ENCODE results near the gene NXN. TPM values are rescaled to one million over a fixed set of nuclear protein-coding genes. Genes with fewer than 3 reads are reported as not detected.
A peak's percentile ranks its signal among the peaks of the same experiment; 100 is the strongest.
"Not testable (repeated sequence)": the region's sequence is repeated elsewhere in the genome, so short reads cannot be mapped to it uniquely, and the experiment has no call there.

NXN gene
- total RNA-seq, 1 donor from 2014 or later: 0.43 TPM

DNA sequence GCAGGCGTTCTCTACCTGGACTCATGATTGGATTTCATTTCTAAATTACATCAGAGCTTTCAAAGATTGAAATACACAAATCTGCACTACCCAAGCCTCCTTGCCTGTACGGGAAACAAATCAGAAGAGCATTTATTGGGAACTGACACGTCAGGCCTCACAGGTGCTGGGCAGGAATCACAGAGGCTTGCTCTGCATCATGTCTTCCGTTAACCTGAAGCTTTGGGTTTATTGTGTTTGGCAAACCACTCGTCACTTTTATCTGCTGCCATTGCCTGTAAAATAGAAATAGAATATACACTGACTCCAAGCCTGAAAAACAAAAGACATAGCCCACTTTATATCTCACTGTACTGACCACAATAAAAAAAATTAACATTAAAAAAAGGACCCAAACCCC, 219.6 kb downstream of the NXN start:
- no peak overlapping the region for H3K27ac Mint-ChIP-seq
- H3K27me3 Mint-ChIP-seq (ENCODE audit: low read depth): no peaks in the 10 kb centered on the region
- no peak for DNase-seq (ENCODE audit: low spot score)
- H3K9me3 Mint-ChIP-seq: no peaks in the 10 kb centered on the region
- intact Hi-C loops (cut with micrococcal nuclease): no loop called here
- H3K36me3 Mint-ChIP-seq (ENCODE audit: low read depth): peaks cover 65% of the 10 kb centered on the region
- H3K4me1 Mint-ChIP-seq (ENCODE audit: low read depth): no peaks in the 10 kb centered on the region
- H3K4me3 Mint-ChIP-seq (ENCODE audit: low read depth): no peak overlapping the region

DNA sequence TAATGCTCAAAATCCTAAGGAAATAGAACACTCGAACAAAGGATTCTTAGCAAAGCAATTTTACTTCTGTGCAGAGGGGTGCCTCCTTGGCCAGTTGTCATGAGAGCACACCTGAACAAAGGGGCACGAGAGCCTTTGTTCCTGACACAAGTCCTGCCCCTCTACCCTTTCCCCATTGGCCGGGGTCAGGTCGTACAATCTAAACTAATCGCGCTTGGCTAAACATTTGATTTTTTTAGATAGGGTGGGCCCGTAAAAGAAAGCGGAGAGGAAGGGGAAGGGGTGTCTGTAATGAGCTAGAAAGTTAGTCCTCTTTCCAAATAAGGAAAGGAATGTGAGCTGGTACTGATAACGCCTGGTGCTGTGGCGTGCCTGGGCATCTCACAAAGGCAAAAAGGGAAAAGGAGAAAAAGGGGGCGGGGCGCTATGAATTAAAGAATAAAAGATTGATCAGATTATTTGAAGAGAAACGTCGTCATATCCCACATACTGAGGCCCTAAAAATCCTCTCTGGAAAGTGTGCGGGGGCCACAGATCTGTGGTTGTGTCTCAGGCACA, 223.5 kb downstream of the NXN start:
- H3K27me3 Mint-ChIP-seq (ENCODE audit: low read depth); H3K4me3 Mint-ChIP-seq (ENCODE audit: low read depth); H3K4me1 Mint-ChIP-seq (ENCODE audit: low read depth); H3K9me3 Mint-ChIP-seq; intact Hi-C loops (cut with micrococcal nuclease); DNase-seq (ENCODE audit: low spot score); H3K27ac Mint-ChIP-seq: not testable (repeated sequence)
- peaks cover 51% of the 10 kb centered on the region for H3K36me3 Mint-ChIP-seq (ENCODE audit: low read depth)

DNA sequence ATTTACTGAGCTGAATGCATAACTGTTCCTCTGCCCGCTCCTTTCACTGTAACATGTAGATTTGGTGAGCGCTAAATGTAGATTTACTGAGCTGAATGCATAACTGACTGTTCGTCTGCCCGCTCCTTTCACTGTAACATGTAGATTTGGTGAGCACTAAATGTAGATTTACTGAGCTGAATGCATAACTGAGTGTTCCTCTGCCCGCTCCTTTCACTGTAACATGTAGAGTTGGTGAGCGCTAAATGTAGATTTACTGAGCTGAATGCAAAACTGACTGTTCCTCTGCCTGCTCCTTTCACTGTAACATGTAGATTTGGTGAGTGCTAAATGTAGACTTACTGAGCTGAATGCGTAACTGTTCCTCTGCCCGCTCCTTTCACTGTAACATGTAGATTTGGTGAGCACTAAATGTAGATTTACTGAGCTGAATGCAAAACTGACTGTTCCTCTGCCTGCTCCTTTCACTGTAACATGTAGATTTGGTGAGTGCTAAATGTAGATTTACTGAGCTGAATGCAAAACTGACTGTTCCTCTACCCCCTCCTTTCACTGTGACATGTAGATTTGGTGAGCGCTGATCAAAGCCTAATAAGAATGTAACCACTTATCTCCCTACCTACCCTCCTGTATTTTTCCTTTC, 224.1 kb downstream of the NXN start:
- H3K27me3 Mint-ChIP-seq (ENCODE audit: low read depth); DNase-seq (ENCODE audit: low spot score); H3K4me3 Mint-ChIP-seq (ENCODE audit: low read depth); intact Hi-C loops (cut with micrococcal nuclease); H3K27ac Mint-ChIP-seq; H3K9me3 Mint-ChIP-seq: not testable (repeated sequence)
- H3K36me3 Mint-ChIP-seq (ENCODE audit: low read depth): peaks cover 51% of the 10 kb centered on the region
- H3K4me1 Mint-ChIP-seq (ENCODE audit: low read depth): peaks cover 15% of the 10 kb centered on the region

DNA sequence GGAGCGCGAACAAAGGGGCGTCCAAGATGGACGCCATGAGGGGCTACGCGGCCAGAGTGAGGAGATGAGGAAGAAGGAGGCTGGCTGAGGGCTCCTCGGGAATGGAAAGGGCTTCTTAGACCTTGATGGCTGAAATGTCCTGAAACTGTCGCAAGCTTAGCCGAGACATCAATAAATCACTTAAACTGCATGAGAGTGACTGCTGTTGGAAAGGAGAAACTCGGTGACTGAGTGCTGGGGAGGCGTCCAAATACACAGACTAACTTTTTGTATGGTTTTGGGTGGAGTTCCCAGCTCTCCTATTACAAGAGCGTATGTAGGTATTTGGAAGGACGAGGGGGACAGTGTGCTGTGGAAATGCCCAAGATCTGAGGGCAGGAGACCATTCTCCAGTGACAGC, 226.2 kb downstream of the NXN start:
- no peaks in the 10 kb centered on the region for H3K27me3 Mint-ChIP-seq (ENCODE audit: low read depth)
- peaks cover 9% of the 10 kb centered on the region for H3K9me3 Mint-ChIP-seq
- H3K27ac Mint-ChIP-seq: peak overlapping the region; percentile 38
- intact Hi-C loops (cut with micrococcal nuclease): loop anchor here (5.0 kb wide), 1 partner anchor 341 kb away; a partner anchor contains a TSS
- peaks cover 26% of the 10 kb centered on the region for H3K4me1 Mint-ChIP-seq (ENCODE audit: low read depth)
- no peak for DNase-seq (ENCODE audit: low spot score)
- peaks cover 50% of the 10 kb centered on the region for H3K36me3 Mint-ChIP-seq (ENCODE audit: low read depth)
- H3K4me3 Mint-ChIP-seq (ENCODE audit: low read depth): peak overlapping the region; percentile 47

DNA sequence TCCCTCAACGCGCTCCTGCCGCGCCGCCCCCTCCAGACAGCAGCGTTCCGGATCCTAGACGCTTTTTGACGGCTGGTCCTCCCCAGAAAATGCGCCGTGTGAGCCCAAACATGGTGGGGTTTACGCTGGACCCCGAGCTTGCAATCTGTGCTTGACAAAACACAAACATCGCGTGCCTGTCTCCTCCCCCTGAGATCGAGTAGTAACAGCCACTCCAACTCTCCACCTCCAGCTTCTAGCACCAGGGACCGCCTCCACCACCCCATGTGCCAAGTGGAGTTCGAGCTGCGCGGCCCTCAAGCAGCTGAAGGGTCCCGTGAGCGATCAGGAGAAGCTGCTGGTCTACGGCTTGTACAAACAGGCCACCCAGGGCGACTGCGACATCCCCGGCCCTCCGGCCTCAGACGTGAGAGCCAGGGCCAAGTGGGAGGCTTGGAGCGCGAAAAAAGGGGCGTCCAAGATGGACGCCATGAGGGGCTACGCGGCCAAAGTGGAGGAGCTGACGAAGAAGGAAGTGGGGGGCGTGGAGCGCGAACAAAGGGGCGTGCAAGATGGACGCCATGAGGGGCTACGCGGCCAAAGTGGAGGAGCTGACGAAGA, 226.9 kb downstream of the NXN start:
- peaks cover 10% of the 10 kb centered on the region for H3K9me3 Mint-ChIP-seq
- H3K36me3 Mint-ChIP-seq (ENCODE audit: low read depth): peaks cover 57% of the 10 kb centered on the region
- peak overlapping the region; percentile 95 for H3K27ac Mint-ChIP-seq

DNA sequence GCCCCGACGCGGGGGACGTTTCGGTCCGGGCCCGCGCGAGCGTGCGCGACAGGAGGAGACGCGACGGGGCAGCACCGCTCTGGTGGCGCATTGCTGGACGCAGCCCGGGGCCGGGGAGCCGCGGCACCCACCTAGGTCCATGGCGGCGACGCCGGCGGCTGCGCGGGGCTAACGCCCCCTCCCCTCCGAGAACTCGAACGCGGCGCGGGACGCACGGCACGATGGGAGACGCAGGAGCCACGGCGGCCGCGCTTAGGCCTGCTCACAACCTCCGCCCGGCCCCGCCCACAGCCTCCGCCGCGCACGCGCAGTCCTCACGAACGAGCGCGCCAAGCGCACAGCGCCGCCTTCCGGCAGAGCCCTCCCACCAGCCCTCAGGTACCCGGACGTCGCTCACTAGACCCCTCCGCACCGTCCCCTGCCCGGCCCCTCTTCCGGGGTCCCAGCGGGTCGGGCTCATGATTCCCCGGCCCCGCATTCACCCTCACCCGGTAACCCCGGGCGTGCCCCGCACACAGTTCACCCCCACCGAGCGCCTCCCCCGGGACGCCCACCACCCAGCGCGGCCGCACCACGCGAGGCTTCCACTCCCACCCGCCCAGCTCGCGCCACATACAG, 227.5 kb downstream of the NXN start, which contains the start of gene GEMIN4:
TSS of gene GEMIN4 (minus strand) at position 263 of the 618 bp plus-strand sequence. CDS start at position 141, 122 bp downstream.
- Mint-ChIP-seq H3K36me3 (ENCODE audit: low read depth) (peaks cover 61% of the 10 kb centered on the region), H3K4me3 (ENCODE audit: low read depth) (peak within 1 kb of the TSS; percentile 98), H3K27me3 (ENCODE audit: low read depth) (no peaks in the 10 kb centered on the region), H3K9me3 (peaks cover 10% of the 10 kb centered on the region), H3K27ac (peak within 1 kb of the TSS; percentile 95), H3K4me1 (ENCODE audit: low read depth) (peaks cover 26% of the 10 kb centered on the region)
- peak; percentile 97 for DNase-seq (ENCODE audit: low spot score)
- intact Hi-C loops (cut with micrococcal nuclease): loop anchor here (1.0 to 5.0 kb wide), 2 partner anchors 38 to 340 kb away; partner anchors contain the start of gene VPS53

More for the DNA sequence above, 226.9 kb downstream of the NXN start:
- no peak for DNase-seq (ENCODE audit: low spot score)
- Mint-ChIP-seq H3K4me1 (ENCODE audit: low read depth) (peaks cover 26% of the 10 kb centered on the region), H3K4me3 (ENCODE audit: low read depth) (peak overlapping the region; percentile 89), H3K27me3 (ENCODE audit: low read depth) (no peaks in the 10 kb centered on the region)
- intact Hi-C loops (cut with micrococcal nuclease): loop anchor here (1.0 to 5.0 kb wide), 2 partner anchors 38 to 340 kb away; partner anchors contain the start of gene VPS53

DNA sequence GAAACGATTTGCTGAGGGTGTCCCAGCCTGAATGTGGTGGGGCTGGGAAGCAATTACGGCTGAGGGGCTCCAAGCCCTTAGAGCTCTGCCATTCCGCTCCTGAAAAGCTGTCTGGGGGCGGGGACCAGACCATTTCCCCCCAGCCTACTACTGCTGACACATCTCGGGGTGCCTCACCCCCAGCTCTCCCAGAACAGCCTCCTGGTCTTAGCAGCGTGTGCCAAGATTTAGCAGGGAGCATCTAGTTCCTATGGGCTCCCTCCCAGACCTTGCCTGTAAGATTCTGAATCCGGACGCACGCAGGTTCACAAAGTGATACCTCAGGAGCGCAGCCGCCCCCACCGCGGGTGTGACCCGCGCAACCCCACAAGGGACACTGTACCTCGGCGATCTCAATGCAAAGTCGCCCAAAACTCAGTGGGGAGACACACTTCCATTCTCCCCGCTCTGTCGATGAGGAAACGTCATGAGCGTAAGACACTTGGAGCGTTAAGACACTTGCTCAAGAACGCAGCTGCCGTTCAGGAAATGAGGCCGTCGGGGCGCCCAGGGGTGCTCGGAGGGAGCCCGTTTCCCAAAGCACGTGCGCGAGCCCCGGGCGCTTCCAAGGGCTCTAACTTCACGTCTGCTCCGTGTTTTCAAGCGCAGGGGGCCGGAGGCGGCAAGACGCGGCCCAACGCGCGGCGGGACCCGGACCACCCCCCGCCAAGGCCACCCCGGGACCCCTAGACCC, 228.1 kb downstream of the NXN start:
- H3K36me3 Mint-ChIP-seq (ENCODE audit: low read depth): peaks cover 61% of the 10 kb centered on the region
- peaks cover 10% of the 10 kb centered on the region for H3K9me3 Mint-ChIP-seq
- peaks cover 26% of the 10 kb centered on the region for H3K4me1 Mint-ChIP-seq (ENCODE audit: low read depth)
- H3K4me3 Mint-ChIP-seq (ENCODE audit: low read depth): peak overlapping the region; percentile 98
- peak overlapping the region; percentile 91 for H3K27ac Mint-ChIP-seq
- intact Hi-C loops (cut with micrococcal nuclease): loop anchor here (1.0 to 5.0 kb wide), 3 partner anchors 31 to 339 kb away; partner anchors contain the start of genes GLOD4, MRM3 and VPS53
- no peaks in the 10 kb centered on the region for H3K27me3 Mint-ChIP-seq (ENCODE audit: low read depth)
- DNase-seq (ENCODE audit: low spot score): peak; percentile 56

DNA sequence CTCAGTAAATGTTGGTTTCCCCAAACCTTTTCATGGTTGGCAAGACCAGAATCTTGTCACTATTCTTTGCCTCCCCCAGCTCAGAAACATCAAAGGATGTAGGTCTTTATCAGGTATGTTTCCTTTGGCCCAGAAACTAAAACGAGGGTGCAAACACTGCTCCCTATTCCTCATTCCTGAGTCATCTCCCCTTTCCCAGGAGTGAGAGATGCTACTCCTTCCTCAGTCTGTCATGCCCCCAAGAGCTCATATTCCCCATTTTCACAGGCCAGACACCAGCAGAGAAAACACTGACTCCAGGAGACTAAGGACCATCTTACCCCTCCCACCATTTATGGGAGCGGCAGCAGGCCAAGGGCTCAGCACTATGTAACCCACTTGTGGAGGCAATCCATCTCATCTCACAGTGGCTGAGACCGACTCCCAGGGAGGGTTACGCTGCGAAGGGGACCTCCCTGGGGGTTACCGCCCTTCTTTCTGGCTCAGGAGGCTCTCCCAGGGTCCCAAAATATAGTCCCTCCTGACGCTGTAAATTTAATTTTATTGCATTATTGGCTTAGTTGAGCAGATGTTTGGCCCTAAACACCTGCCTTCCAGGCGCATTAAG, 229.0 kb downstream of the NXN start:
- DNase-seq (ENCODE audit: low spot score): no peak
- Mint-ChIP-seq H3K27ac (peak overlapping the region; percentile 8), H3K4me3 (ENCODE audit: low read depth) (peak overlapping the region; percentile 98), H3K27me3 (ENCODE audit: low read depth) (no peaks in the 10 kb centered on the region), H3K36me3 (ENCODE audit: low read depth) (peaks cover 61% of the 10 kb centered on the region), H3K9me3 (peaks cover 10% of the 10 kb centered on the region), H3K4me1 (ENCODE audit: low read depth) (peaks cover 26% of the 10 kb centered on the region)
- intact Hi-C loops (cut with micrococcal nuclease): loop anchor here (2.0 to 5.0 kb wide), 2 partner anchors 32 to 338 kb away; partner anchors contain the start of genes GLOD4 and MRM3

DNA sequence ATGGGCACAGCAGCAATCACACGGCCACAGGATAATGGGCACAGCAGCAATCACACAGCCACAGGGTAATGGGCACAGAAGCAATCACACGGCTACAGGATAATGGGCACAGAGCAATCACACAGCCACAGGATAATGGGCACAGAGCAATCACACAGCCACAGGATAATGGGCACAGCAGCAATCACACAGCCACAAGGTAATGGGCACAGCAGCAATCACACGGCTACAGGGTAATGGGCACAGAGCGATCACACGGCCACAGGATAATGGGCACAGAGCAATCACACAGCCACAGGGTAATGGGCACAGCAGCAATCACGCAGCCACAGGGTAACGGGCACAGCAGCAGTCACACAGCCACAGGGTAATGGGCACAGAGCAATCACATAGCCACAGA, 230.2 kb downstream of the NXN start:
- intact Hi-C loops (cut with micrococcal nuclease); H3K27me3 Mint-ChIP-seq (ENCODE audit: low read depth); DNase-seq (ENCODE audit: low spot score); H3K27ac Mint-ChIP-seq: not testable (repeated sequence)
- H3K4me3 Mint-ChIP-seq (ENCODE audit: low read depth): peak overlapping the region; percentile 57
- H3K9me3 Mint-ChIP-seq: peaks cover 10% of the 10 kb centered on the region
- peaks cover 65% of the 10 kb centered on the region for H3K36me3 Mint-ChIP-seq (ENCODE audit: low read depth)
- H3K4me1 Mint-ChIP-seq (ENCODE audit: low read depth): peaks cover 26% of the 10 kb centered on the region

Other genes starting within 250 kb of the NXN start
- gene TLCD3A, start 247.2 kb downstream of the NXN start, total RNA-seq: 38.1 and 41.0 TPM in 2 replicates
- 62.8 and 64.2 TPM in 2 replicates for gene GEMIN4, start 227.5 kb downstream of the NXN start, total RNA-seq
- 84.8 and 98.0 TPM in 2 replicates for gene GLOD4, start 197.5 kb downstream of the NXN start, total RNA-seq
- 28.4 and 29.3 TPM in 2 replicates for gene MRM3, start 197.4 kb downstream of the NXN start, total RNA-seq
- 13.6 and 15.0 TPM in 2 replicates for gene TIMM22, start 17.4 kb upstream of the NXN start, total RNA-seq
- 69.3 and 75.3 TPM in 2 replicates for gene ABR, start 200.2 kb upstream of the NXN start, total RNA-seq

Data from activated T-helper 2 cell treated with anti-CD3 and anti-CD28 coated beads, Interferon-gamma antibody, Interleukin-2, Interleukin-4, amounts not matched to agents 10 μg/mL and 5 μg/mL and 100 μg/mL, durations not matched to agents 14 hours and 24 hours and 36 hours (primary cell).